Subcutaneous adipose tissue (tissue), 4 donors: ENCODE results near the gene NSUN2. TPM values are rescaled to one million over a fixed set of nuclear protein-coding genes. Genes with fewer than 3 reads are reported as not detected.

Experiments used
- CTCF ChIP-seq: fragments of 450-650 bp; IDR thresholded peaks from one replicate; pipeline ENCODE4 v1.5.1; 2016; ENCODE audit warnings: low read depth, mild to moderate bottlenecking, control low read depth, antibody characterized with exemption, moderate library complexity
- total RNA-seq, 4 donors: library from RNA; depleted of rRNA; stranded (reverse); fragments of >200 nt; gene quantifications; one replicate each; pipeline ENCODE4 v1.1.0, GENCODE V29; 2016

The NSUN2 gene
- total RNA-seq, 4 donors from 2014 or later, result 37.7 to 51.6 (median 42.1) TPM

- no peak for TF ChIP-seq CTCF
These were observed 58.2 kb downstream of the NSUN2 start for GRCh38 chr5:6574537-6575245.

GRCh38 chr5:6574111-6574510 lies 58.7 kb downstream of the NSUN2 start:
- no peak for TF ChIP-seq CTCF

GRCh38 chr5:6573651-6574101 lies 59.2 kb downstream of the NSUN2 start:
- no peak for TF ChIP-seq CTCF

- TF ChIP-seq CTCF, result no peak
These were observed 59.9 kb downstream of the NSUN2 start for GRCh38 chr5:6572825-6573380.

- no peak for TF ChIP-seq CTCF
These were observed 60.6 kb downstream of the NSUN2 start for GRCh38 chr5:6572086-6572824.

- TF ChIP-seq CTCF, result no peak
These were observed 62.3 kb downstream of the NSUN2 start for GRCh38 chr5:6570530-6570929.

GRCh38 chr5:6568889-6569288 lies 64.0 kb downstream of the NSUN2 start:
- TF ChIP-seq CTCF, result no peak
